Tibial nerve (tissue), 3 donors: Measurements from ENCODE around the gene ZFAND3.

Experiments
- POLR2A ChIP-seq, 2 donors: fragments of 450-650 bp; IDR thresholded peaks; one replicate each; pipeline ENCODE4 v1.6.1; 2017; ENCODE audit warnings: antibody characterized with exemption in 2 of 2, mild to moderate bottlenecking in 2 of 2, moderate library complexity in 2 of 2
- TF ChIP-seq, protein P1 (sequence below), 5 experiments: fragments of 200-600 bp in 3 of 5; fragments of 450-650 bp in 2 of 5; sonication (generic) in 3 of 5; IDR thresholded peaks; one replicate each; pipeline ENCODE4 v1.5.1; 2016 to 2019; ENCODE audit warnings: antibody characterized with exemption in 5 of 5, mild to moderate bottlenecking in 3 of 5, moderate library complexity in 2 of 5

- TF ChIP-seq, protein P1, sequence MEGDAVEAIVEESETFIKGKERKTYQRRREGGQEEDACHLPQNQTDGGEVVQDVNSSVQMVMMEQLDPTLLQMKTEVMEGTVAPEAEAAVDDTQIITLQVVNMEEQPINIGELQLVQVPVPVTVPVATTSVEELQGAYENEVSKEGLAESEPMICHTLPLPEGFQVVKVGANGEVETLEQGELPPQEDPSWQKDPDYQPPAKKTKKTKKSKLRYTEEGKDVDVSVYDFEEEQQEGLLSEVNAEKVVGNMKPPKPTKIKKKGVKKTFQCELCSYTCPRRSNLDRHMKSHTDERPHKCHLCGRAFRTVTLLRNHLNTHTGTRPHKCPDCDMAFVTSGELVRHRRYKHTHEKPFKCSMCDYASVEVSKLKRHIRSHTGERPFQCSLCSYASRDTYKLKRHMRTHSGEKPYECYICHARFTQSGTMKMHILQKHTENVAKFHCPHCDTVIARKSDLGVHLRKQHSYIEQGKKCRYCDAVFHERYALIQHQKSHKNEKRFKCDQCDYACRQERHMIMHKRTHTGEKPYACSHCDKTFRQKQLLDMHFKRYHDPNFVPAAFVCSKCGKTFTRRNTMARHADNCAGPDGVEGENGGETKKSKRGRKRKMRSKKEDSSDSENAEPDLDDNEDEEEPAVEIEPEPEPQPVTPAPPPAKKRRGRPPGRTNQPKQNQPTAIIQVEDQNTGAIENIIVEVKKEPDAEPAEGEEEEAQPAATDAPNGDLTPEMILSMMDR (IDR thresholded peaks at IDR 0.05): no peak
- no peak for TF ChIP-seq POLR2A (IDR thresholded peaks at IDR 0.05)
Observed at GRCh38 chr6:37893257-37893656, 73.7 kb downstream of the ZFAND3 start.
